ENCODE results near the gene SIAH2. TPM values are rescaled to one million over a fixed set of nuclear protein-coding genes. Genes with fewer than 3 reads are reported as not detected.

The SIAH2 gene
- total and polyA plus RNA-seq, 9 of the 15 experiments (the other 6 are each of a cell fraction or from before 2014, with no cell fraction given) = 4.8 to 39.0 (median 29.9) TPM

GRCh38 chr3:150733373-150733935, 29.5 kb downstream of the SIAH2 start (continued):
- TF ChIP-seq ARID3A (IDR thresholded peaks at IDR 0.05; ENCODE audit: borderline replicate concordance, low read depth, low read length) (peak; percentile 70; the same call in 1 of the 2 replicates), MXD1 (CRISPR knock-in tag; IDR thresholded peaks at IDR 0.05; ENCODE audit: borderline replicate concordance, poor library complexity, severe bottlenecking) (no peak), JUNB (CRISPR knock-in tag; conservative IDR thresholded peaks at IDR 0.05) (no peak), ZNF592 (IDR thresholded peaks at IDR 0.05) (peak; percentile 70), RBM39 (optimal IDR thresholded peaks at IDR 0.05; ENCODE audit: low read depth, low read length) (no peak), NFYB (IDR thresholded peaks at IDR 0.05; ENCODE audit: extremely low read depth, insufficient read length) (peak; percentile 78), ATF4 (CRISPR knock-in tag; IDR thresholded peaks at IDR 0.05) (no peak), HBP1 (CRISPR knock-in tag; IDR thresholded peaks at IDR 0.05) (no peak), POLR3A (IDR thresholded peaks at IDR 0.05; ENCODE audit: borderline replicate concordance, extremely low read depth, insufficient read depth, insufficient read length) (no peak), RNF219 (CRISPR knock-in tag; IDR thresholded peaks at IDR 0.05) (no peak), KLF13 (tag; IDR thresholded peaks at IDR 0.05; ENCODE audit: borderline replicate concordance, low read depth) (no peak), CBFA2T2 (conservative IDR thresholded peaks at IDR 0.05) (peak; percentile 78)
